ENCODE measurements around the gene PRKCZ. TPM values are rescaled to one million over a fixed set of nuclear protein-coding genes. Genes with fewer than 3 reads are reported as not detected.

Gene PRKCZ
- total RNA-seq, 2 experiments from 2014 or later, result 8.0 to 10.0 TPM

- POLR2A ChIA-PET, result no interaction called here
- no peak within 1 kb of the TSS for H3K4me2 ChIP-seq (ENCODE audit: low read length)
- no peaks in the 10 kb centered on the region for H3K4me1 ChIP-seq (ENCODE audit: insufficient read depth, low read length, poor library complexity, severe bottlenecking)
- H3K9me3 ChIP-seq (ENCODE audit: low read length), result no peaks in the 10 kb centered on the region
- H3K4me3 ChIP-seq (ENCODE audit: low read depth, low read length, poor library complexity, severe bottlenecking), result no peak within 1 kb of the TSS
- no peaks in the 10 kb centered on the region for H3K36me3 ChIP-seq (ENCODE audit: insufficient read depth, low read length)
- no peaks in the 10 kb centered on the region for H4K20me1 ChIP-seq (ENCODE audit: insufficient read depth, low read length)
- H3K27ac ChIP-seq (ENCODE audit: low read depth, low read length, poor library complexity, severe bottlenecking), result no peak within 1 kb of the TSS
- no TSS peak for BruUV-seq (replicated peaks)
- no peaks in the 10 kb centered on the region for H3K79me2 ChIP-seq (ENCODE audit: insufficient read depth, low read depth, low read length)
- no peaks in the 10 kb centered on the region for H3K9me2 ChIP-seq (ENCODE audit: insufficient read depth, low read length)
- no peak within 1 kb of the TSS for H2AFZ ChIP-seq (ENCODE audit: low read length)
- intact Hi-C loops (cut with micrococcal nuclease; ENCODE audit: unreplicated experiment), result no loop called here
- DNase-seq (ENCODE audit: low spot score), result no peak
- CTCF ChIA-PET (ENCODE audit: unreplicated experiment), result no interaction called here
- TF ChIP-seq EZH2phosphoT487 (IDR thresholded peaks at IDR 0.05; ENCODE audit: borderline replicate concordance, low read depth, low read length), result no peak
Measured at GRCh38 chr1:2019172-2019543, 31.1 kb upstream of the PRKCZ start, which contains the start of gene GABRD. Gene GABRD (plus strand): TSS chr1:2019345. CDS start chr1:2019424, 79 bp downstream.

GRCh38 chr1:2019571-2020309 lies 30.5 kb upstream of the PRKCZ start:
- Histone ChIP-seq H3K27ac (ENCODE audit: low read depth, low read length, poor library complexity, severe bottlenecking) (no peak overlapping the region), H3K36me3 (ENCODE audit: insufficient read depth, low read length) (no peaks in the 10 kb centered on the region), H3K4me1 (ENCODE audit: insufficient read depth, low read length, poor library complexity, severe bottlenecking) (no peaks in the 10 kb centered on the region), H4K20me1 (ENCODE audit: insufficient read depth, low read length) (no peaks in the 10 kb centered on the region), H2AFZ (ENCODE audit: low read length) (no peak overlapping the region), H3K4me3 (ENCODE audit: low read depth, low read length, poor library complexity, severe bottlenecking) (no peak overlapping the region), H3K4me2 (ENCODE audit: low read length) (no peak overlapping the region), H3K9me3 (ENCODE audit: low read length) (no peaks in the 10 kb centered on the region), H3K9me2 (ENCODE audit: insufficient read depth, low read length) (no peaks in the 10 kb centered on the region), H3K79me2 (ENCODE audit: insufficient read depth, low read depth, low read length) (no peaks in the 10 kb centered on the region)
- no TSS peak for BruUV-seq (replicated peaks)
- ChIA-PET POLR2A (no interaction called here), CTCF (ENCODE audit: unreplicated experiment) (no interaction called here)
- TF ChIP-seq EZH2phosphoT487 (IDR thresholded peaks at IDR 0.05; ENCODE audit: borderline replicate concordance, low read depth, low read length), result no peak
- intact Hi-C loops (cut with micrococcal nuclease; ENCODE audit: unreplicated experiment), result no loop called here
- no peak for DNase-seq (ENCODE audit: low spot score)

- Histone ChIP-seq H2AFZ (ENCODE audit: low read length) (no peak overlapping the region), H3K4me2 (ENCODE audit: low read length) (no peak overlapping the region), H3K36me3 (ENCODE audit: insufficient read depth, low read length) (no peaks in the 10 kb centered on the region), H4K20me1 (ENCODE audit: insufficient read depth, low read length) (no peaks in the 10 kb centered on the region), H3K27ac (ENCODE audit: low read depth, low read length, poor library complexity, severe bottlenecking) (no peak overlapping the region), H3K9me2 (ENCODE audit: insufficient read depth, low read length) (no peaks in the 10 kb centered on the region), H3K9me3 (ENCODE audit: low read length) (no peaks in the 10 kb centered on the region), H3K4me3 (ENCODE audit: low read depth, low read length, poor library complexity, severe bottlenecking) (no peak overlapping the region), H3K79me2 (ENCODE audit: insufficient read depth, low read depth, low read length) (no peaks in the 10 kb centered on the region), H3K4me1 (ENCODE audit: insufficient read depth, low read length, poor library complexity, severe bottlenecking) (no peaks in the 10 kb centered on the region)
- intact Hi-C loops (cut with micrococcal nuclease; ENCODE audit: unreplicated experiment), result no loop called here
- ChIA-PET POLR2A (no interaction called here), CTCF (ENCODE audit: unreplicated experiment) (no interaction called here)
- no peak for DNase-seq (ENCODE audit: low spot score)
- TF ChIP-seq EZH2phosphoT487 (IDR thresholded peaks at IDR 0.05; ENCODE audit: borderline replicate concordance, low read depth, low read length), result no peak
- TF ChIP-seq CTCF (conservative IDR thresholded peaks at IDR 0.05; ENCODE audit: low read length), result no peak
- BruUV-seq (replicated peaks), result no TSS peak
Measured at GRCh38 chr1:2020310-2020655, 29.9 kb upstream of the PRKCZ start.
